HG02943 (cell line): ENCODE results near the gene FAM227B.
"Not testable (repeated sequence)": the region's sequence is repeated elsewhere in the genome, so short reads cannot be mapped to it uniquely, and the experiment has no call there.

ENCODE experiments used
- ATAC-seq: cut with Tn5 transposase; IDR thresholded peaks from one replicate; pipeline ENCODE4 v1.9.1; 2021; ENCODE audit warnings: mild to moderate bottlenecking, low read depth, moderate library complexity; ENCODE audit not compliant: unreplicated experiment

Gene FAM227B

GRCh38 chr15:49619226-49619625 is 1.4 kb downstream of the FAM227B start:
- ATAC-seq: no peak

- ATAC-seq: not testable (repeated sequence)
Observed at GRCh38 chr15:49612240-49612639, 8.4 kb downstream of the FAM227B start.

GRCh38 chr15:49610157-49610918 is 10.3 kb downstream of the FAM227B start:
- no peak for ATAC-seq

- no peak for ATAC-seq
Observed at GRCh38 chr15:49606594-49606993, 14.0 kb downstream of the FAM227B start.

GRCh38 chr15:49605588-49605987 is 15.0 kb downstream of the FAM227B start:
- no peak for ATAC-seq

- no peak for ATAC-seq
Observed at GRCh38 chr15:49604625-49605409, 15.8 kb downstream of the FAM227B start.

GRCh38 chr15:49592829-49593316 is 27.7 kb downstream of the FAM227B start:
- not testable (repeated sequence) for ATAC-seq

- ATAC-seq: no peak
Observed at GRCh38 chr15:49589030-49589429, 31.6 kb downstream of the FAM227B start.

- ATAC-seq: no peak
Observed at GRCh38 chr15:49573421-49573820, 47.2 kb downstream of the FAM227B start.

- ATAC-seq: no peak
Observed at GRCh38 chr15:49570672-49571071, 49.9 kb downstream of the FAM227B start.

GRCh38 chr15:49570174-49570573 is 50.4 kb downstream of the FAM227B start:
- no peak for ATAC-seq

- no peak for ATAC-seq
Observed at GRCh38 chr15:49560045-49560444, 60.6 kb downstream of the FAM227B start.

- no peak for ATAC-seq
Observed at GRCh38 chr15:49558929-49559328, 61.7 kb downstream of the FAM227B start.

- no peak for ATAC-seq
Observed at GRCh38 chr15:49556437-49556836, 64.2 kb downstream of the FAM227B start.

- not testable (repeated sequence) for ATAC-seq
Observed at GRCh38 chr15:49550342-49550741, 70.3 kb downstream of the FAM227B start.

GRCh38 chr15:49538520-49538919 is 82.1 kb downstream of the FAM227B start:
- ATAC-seq: no peak

- no peak for ATAC-seq
Observed at GRCh38 chr15:49530092-49530491, 90.5 kb downstream of the FAM227B start.

GRCh38 chr15:49528289-49528688 is 92.3 kb downstream of the FAM227B start:
- ATAC-seq: no peak

- ATAC-seq: no peak
Observed at GRCh38 chr15:49521802-49522201, 98.8 kb downstream of the FAM227B start.

GRCh38 chr15:49512739-49513138 is 107.9 kb downstream of the FAM227B start:
- not testable (repeated sequence) for ATAC-seq

- ATAC-seq: no peak
Observed at GRCh38 chr15:49507261-49507660, 113.4 kb downstream of the FAM227B start.

- no peak for ATAC-seq
Observed at GRCh38 chr15:49506341-49506740, 114.3 kb downstream of the FAM227B start.
